ENCODE measurements around the gene CKAP4. TPM values are rescaled to one million over a fixed set of nuclear protein-coding genes. Genes with fewer than 3 reads are reported as not detected.

CKAP4 gene
- polyA plus RNA-seq, 4 donors, result 111 to 199 (median 125) TPM

- no peak for DNase-seq (ENCODE audit: low read depth in 4 of 4, low spot score in 3 of 4)
Measured at GRCh38 chr12:106205208-106206069, 42.4 kb downstream of the CKAP4 start.

GRCh38 chr12:106204312-106204711 is 43.5 kb downstream of the CKAP4 start:
- no peak for DNase-seq (ENCODE audit: low read depth in 4 of 4, low spot score in 3 of 4)

GRCh38 chr12:106197906-106198623 is 49.8 kb downstream of the CKAP4 start:
- no peak for DNase-seq (ENCODE audit: low read depth in 4 of 4, low spot score in 3 of 4)

- no peak for DNase-seq (ENCODE audit: low read depth in 4 of 4, low spot score in 3 of 4)
Measured at GRCh38 chr12:106195621-106196027, 52.2 kb downstream of the CKAP4 start.

GRCh38 chr12:106194351-106194750 is 53.5 kb downstream of the CKAP4 start:
- no peak for DNase-seq (ENCODE audit: low read depth in 4 of 4, low spot score in 3 of 4)

- no peak for DNase-seq (ENCODE audit: low read depth in 4 of 4, low spot score in 3 of 4)
Measured at GRCh38 chr12:106193394-106194215, 54.2 kb downstream of the CKAP4 start.

- no peak for DNase-seq (ENCODE audit: low read depth in 4 of 4, low spot score in 3 of 4)
Measured at GRCh38 chr12:106192659-106193393, 55.0 kb downstream of the CKAP4 start.

- no peak for DNase-seq (ENCODE audit: low read depth in 4 of 4, low spot score in 3 of 4)
Measured at GRCh38 chr12:106190581-106190980, 57.2 kb downstream of the CKAP4 start.

GRCh38 chr12:106189341-106189740 is 58.5 kb downstream of the CKAP4 start:
- DNase-seq (ENCODE audit: low read depth in 4 of 4, low spot score in 3 of 4), result no peak

GRCh38 chr12:106188256-106188655 is 59.6 kb downstream of the CKAP4 start:
- DNase-seq (ENCODE audit: low read depth in 4 of 4, low spot score in 3 of 4), result no peak

Other genes with a start within 250 kb of the CKAP4 start
- gene NUAK1, start 109.1 kb downstream of the CKAP4 start, polyA plus RNA-seq (ENCODE audit: insufficient read length in 4 of 4), result 10 to 100 TPM in 3 of 4 donors, 1 to 10 TPM in 1; 9.3 to 18.2 (median 10.2) TPM
- gene TCP11L2, start 54.7 kb upstream of the CKAP4 start, polyA plus RNA-seq (ENCODE audit: insufficient read length in 4 of 4), result 10 to 100 TPM; 16.8 to 21.8 (median 18.2) TPM
- gene POLR3B, start 109.7 kb upstream of the CKAP4 start, polyA plus RNA-seq (ENCODE audit: insufficient read length in 4 of 4), result 10 to 100 TPM; 15.3 to 19.0 (median 18.3) TPM

All from left renal pelvis (tissue), 4 donors.